ENCODE measurements around the gene CDH4. TPM values are rescaled to one million over a fixed set of nuclear protein-coding genes. Genes with fewer than 3 reads are reported as not detected.

CDH4 gene
- total RNA-seq, 1 donor from 2014 or later = 0.06 TPM

GRCh38 chr20:61442718-61443117 lies 190.7 kb downstream of the CDH4 start:
- intact Hi-C loops (cut with DNase I) = no loop called here
- Histone ChIP-seq H3K4me1 (no peaks in the 10 kb centered on the region), H3K4me3 (no peak overlapping the region), H3K36me3 (no peaks in the 10 kb centered on the region), H3K27me3 (ENCODE audit: low read depth) (peaks cover 12% of the 10 kb centered on the region), H3K27ac (no peak overlapping the region), H3K9me3 (no peaks in the 10 kb centered on the region)
- no peak for ATAC-seq
- TF ChIP-seq CTCF (IDR thresholded peaks at IDR 0.05) = no peak
- no peak for DNase-seq

DNA sequence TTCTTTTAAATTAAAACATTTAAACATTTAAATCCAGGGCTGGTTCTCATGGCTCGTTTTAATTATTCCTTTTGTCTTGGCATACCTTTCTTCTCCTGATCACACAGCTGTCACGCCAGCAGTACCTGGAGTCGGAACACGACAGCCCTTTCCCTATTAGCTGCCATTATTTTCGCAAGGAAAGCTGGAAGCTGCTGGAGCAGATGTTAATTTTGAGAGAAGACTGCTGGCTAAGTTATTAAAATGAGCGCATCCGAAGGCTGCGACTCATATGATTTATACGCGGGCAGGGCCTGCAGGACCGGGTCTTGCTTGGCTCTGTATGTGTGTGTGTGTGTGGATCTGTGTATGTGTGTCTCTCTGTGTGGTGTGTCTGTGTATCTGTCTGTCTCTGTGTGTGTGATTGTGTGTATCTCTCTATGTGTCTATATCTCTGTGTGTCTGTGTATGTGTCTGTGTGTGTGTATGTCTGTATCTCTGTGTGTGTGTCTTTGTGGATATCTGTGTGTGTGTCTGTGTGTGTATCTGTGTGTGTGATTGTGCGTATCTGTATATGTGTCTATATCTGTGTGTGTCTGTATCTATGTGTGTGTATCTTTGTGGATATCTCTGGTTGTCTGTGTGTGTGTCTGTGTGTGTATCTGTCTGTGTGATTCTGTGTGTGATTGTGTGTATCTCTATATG lies 191.5 kb downstream of the CDH4 start:
- no peaks in the 10 kb centered on the region for H3K9me3 ChIP-seq
- no peak for TF ChIP-seq CTCF (IDR thresholded peaks at IDR 0.05)
- no peak overlapping the region for H3K4me3 ChIP-seq
- no peak for ATAC-seq
- H3K27me3 ChIP-seq (ENCODE audit: low read depth) = peaks cover 4% of the 10 kb centered on the region
- no peaks in the 10 kb centered on the region for H3K4me1 ChIP-seq
- no peak for DNase-seq
- H3K27ac ChIP-seq = no peak overlapping the region
- H3K36me3 ChIP-seq = no peaks in the 10 kb centered on the region
- intact Hi-C loops (cut with DNase I) = no loop called here

DNA sequence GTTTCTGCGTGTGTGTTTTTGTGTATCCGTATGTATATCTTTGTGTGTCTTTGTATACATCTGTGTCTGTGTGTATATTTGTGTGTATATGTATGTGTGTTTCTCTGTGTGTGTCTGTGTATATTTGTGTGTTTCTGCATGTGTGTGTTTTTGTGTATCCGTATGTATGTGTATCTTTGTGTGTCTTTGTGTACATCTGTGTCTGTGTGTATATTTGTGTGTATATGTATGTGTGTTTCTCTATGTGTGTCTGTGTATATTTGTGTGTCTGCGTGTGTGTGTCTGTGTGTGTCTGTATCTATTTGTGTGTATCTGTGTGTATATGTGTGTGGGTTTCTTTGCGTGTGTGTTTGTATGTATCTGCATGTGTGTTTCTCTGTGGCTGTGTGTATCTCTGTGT lies 192.6 kb downstream of the CDH4 start:
- ATAC-seq = no peak
- Histone ChIP-seq H3K4me1 (no peaks in the 10 kb centered on the region), H3K27me3 (ENCODE audit: low read depth) (peaks cover 5% of the 10 kb centered on the region), H3K27ac (no peak overlapping the region), H3K36me3 (no peaks in the 10 kb centered on the region), H3K4me3 (no peak overlapping the region), H3K9me3 (no peaks in the 10 kb centered on the region)
- no peak for DNase-seq
- intact Hi-C loops (cut with DNase I) = no loop called here
- TF ChIP-seq CTCF (IDR thresholded peaks at IDR 0.05) = no peak

GRCh38 chr20:61445138-61445537 lies 193.1 kb downstream of the CDH4 start:
- intact Hi-C loops (cut with DNase I) = no loop called here
- TF ChIP-seq CTCF (IDR thresholded peaks at IDR 0.05) = no peak
- no peak overlapping the region for H3K4me3 ChIP-seq
- H3K9me3 ChIP-seq = no peaks in the 10 kb centered on the region
- ATAC-seq = no peak
- peaks cover 10% of the 10 kb centered on the region for H3K27me3 ChIP-seq (ENCODE audit: low read depth)
- no peak overlapping the region for H3K27ac ChIP-seq
- no peaks in the 10 kb centered on the region for H3K4me1 ChIP-seq
- no peaks in the 10 kb centered on the region for H3K36me3 ChIP-seq
- DNase-seq = no peak

GRCh38 chr20:61445741-61446140 lies 193.7 kb downstream of the CDH4 start:
- Histone ChIP-seq H3K4me3 (no peak overlapping the region), H3K4me1 (no peaks in the 10 kb centered on the region), H3K27me3 (ENCODE audit: low read depth) (peaks cover 14% of the 10 kb centered on the region), H3K36me3 (no peaks in the 10 kb centered on the region), H3K9me3 (no peaks in the 10 kb centered on the region), H3K27ac (no peak overlapping the region)
- ATAC-seq = no peak
- DNase-seq = no peak
- intact Hi-C loops (cut with DNase I) = no loop called here
- TF ChIP-seq CTCF (IDR thresholded peaks at IDR 0.05) = no peak
